Fibroblast of skin of left quadriceps (primary cell): ENCODE data around the gene DYRK2.
A peak's percentile ranks its signal among the peaks of the same experiment; 100 is the strongest.
"Not testable (repeated sequence)": the region's sequence is repeated elsewhere in the genome, so short reads cannot be mapped to it uniquely, and the experiment has no call there.

Source experiments
- DNase-seq, 2 experiments: peaks; one replicate each; pipeline ENCODE4 v3.0.0-alpha.2; 2013; ENCODE audit warnings: low read depth in 2 of 2

DYRK2 gene

DNA sequence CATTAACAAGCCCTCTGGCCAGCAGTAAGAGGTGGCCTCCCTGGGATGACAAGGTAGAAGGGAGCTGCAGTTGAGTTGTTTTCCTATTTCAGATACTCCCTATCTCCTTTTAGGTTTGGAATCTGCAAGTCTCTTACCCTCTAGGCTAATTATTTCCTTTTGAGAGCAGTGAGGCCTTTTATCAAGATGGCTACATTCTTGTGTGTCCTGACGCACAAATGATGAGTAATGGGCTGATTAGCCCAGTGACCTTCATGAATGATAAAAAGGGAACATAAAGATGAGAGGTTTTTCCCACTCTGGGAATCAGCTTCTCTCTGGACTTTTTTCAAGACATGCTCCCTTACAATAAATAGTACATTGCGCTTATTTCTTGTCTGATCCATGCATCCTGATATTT lies 22.9 kb downstream of the DYRK2 start:
- DNase-seq: no peak

DNA sequence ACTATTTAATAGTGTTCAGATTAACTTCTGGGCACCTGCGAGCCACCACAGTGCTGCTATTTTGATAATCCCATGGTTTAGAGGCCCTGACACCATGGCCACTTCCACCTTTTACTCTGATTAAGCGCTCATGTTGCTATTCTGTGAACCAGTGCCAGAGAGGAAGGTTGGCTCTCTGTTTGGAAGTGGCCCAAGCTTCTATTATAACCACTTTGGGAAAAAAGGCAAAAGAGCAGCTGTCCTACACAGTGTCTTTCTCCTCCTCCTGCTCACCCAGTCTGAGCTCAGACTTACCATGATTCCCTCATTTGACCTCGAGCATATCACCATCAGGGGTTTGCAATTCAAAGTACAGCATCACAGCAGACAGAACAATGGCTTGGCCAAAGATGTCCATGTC lies 23.3 kb downstream of the DYRK2 start:
- no peak for DNase-seq

DNA sequence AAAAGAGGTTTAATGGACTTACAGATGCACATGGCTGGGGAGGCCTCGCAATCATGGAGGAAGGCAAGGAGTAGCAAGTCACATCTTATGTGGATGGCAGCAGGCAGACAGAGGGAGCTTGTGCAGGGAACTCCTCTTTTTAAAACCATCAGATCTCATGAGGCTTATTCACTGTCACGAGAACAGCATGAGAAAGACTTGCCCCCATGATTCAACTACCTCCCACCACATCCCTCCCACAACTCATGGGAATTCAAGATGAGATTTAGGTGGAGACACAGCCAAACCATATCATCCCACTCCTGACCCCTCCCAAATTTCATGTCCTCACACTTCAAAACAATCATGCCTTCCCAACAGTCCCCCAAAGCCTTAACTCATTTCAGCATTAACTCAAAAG lies 24.0 kb downstream of the DYRK2 start:
- not testable (repeated sequence) for DNase-seq

DNA sequence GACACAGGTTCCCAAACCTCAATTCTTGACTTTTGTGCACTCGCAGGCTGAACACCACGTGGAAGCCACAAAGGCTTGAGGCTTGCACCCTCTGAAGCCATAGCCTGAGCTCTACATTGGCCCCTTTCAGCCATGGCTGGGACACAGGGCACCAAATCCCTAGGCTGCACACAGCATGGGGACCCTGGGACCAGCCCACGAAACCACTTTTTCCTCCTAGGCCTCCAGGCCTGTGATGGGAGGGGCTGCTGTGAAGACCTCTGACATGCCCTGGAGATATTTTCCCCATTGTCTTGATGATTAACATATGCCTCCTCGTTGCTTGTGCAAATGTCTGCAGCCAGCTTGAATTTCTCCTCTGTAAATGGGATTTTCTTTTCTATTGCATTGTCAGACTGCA lies 25.0 kb downstream of the DYRK2 start:
- DNase-seq: not testable (repeated sequence)

DNA sequence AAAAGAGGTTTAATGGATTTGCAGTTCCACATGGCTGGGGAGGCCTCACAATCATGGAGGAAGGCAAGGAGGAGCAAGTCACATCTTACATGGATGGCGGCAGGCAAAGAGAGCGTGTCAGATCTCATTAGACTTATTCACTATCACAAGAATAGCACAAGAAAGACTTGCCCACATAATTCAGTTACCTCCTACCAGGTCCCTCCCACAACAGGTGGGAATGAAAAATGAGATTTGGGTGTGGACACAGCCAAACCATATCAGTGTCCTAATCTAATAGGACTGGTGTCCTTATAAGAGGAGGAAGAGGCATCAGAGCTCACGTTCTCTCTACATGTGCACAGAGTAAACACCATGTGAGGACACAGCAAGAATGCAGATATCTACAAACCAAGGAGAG lies 25.9 kb downstream of the DYRK2 start:
- no peak for DNase-seq

DNA sequence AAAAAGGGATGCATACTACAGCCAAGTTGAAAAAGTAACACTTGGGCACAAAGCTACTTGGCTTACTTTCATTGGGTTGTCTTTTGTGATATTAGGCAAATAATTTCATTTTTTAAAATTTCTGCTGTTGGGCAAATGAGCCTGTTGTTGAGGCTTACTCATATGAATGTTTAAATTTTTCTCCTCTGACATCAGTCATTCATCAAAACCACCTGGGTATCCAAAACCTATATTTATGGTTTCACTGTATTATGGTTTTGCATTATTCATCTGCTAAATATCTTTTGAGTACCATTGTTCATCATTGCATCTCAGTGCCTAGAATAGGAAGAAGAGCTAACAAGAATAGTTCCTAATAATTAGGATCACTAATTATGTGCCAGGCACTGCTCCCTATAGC lies 28.1 kb downstream of the DYRK2 start:
- no peak for DNase-seq

DNA sequence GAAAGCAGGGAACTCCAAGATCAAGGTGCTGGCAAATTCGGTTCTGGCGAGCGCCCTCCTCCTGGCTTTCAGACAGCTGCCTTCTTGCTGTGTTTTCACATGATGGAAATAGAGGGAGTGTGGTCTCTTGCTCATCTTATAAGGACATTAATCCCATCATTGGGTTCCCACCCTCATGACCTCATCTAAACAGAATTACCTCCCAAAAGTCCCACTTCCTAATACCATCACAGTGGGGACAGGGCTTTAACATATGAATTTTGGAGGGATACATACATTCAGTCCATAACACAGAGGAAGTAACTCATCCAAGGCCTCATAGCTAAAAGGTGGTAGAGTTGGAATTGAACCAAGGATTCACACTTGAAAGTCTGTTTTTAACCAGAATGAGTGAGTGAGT lies 28.6 kb downstream of the DYRK2 start:
- DNase-seq: no peak

DNA sequence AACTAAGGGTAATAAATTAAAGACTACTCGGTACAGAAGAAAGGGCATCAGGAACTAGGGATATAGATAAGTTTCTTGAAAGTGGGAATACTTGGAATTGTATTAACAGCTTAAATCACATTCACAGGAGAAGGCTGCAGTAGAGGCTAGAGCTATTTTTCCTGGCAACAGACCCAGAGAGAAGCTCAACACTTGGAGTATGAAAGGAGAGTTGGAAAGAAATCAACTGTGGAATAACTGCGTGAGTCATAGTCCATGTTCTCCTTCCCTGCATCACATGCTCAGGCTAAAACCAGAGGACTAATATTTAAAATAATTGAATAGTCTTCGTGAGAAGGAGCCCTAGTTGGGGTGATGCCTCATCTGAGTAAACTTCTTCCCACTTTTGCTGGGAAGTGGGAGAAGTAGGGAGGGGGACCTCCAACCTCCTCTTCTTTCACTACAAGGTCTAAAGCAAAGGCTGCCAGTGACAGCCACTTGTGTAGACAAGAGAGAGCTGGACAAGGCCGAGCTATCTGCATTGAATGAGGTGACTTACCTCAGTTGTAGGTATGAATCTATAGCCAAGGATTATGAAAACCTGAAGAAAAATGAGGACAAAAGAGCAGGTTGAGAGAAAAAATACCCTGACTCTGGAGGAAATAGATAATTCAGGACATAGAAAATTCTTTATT lies 32.7 kb downstream of the DYRK2 start:
- peak; percentile 94 for DNase-seq

DNA sequence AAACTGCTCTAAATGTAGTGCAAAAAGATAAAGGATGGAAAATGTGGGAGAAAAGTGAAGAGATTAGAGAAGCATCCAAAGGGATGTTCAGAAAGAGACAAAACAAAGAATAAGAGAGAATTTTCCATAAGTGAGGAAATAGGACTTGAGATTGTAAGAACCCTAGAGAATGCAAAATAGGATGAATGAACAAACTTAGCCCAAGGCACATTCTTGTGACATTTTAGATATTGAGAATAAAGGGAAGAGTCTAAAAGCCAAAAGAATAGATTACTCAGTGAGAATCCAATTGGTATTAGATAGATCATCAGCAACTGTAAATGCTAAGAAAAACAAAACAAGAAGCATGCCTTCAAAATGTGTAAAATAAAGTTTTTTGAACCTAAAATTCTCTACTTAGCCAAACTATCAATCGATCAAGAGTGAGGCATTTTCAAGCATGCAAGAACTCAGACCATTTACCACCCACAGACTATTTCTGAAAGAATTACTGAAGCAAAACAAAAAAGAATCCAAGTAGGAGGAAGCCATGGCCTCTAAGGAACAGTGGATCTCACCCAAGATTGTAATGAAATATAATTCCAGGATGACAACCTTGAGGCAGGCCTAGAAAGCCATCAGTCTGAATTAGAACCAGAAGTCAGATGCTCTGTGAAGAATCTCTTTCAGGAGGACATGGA lies 33.5 kb downstream of the DYRK2 start:
- DNase-seq: no peak

DNA sequence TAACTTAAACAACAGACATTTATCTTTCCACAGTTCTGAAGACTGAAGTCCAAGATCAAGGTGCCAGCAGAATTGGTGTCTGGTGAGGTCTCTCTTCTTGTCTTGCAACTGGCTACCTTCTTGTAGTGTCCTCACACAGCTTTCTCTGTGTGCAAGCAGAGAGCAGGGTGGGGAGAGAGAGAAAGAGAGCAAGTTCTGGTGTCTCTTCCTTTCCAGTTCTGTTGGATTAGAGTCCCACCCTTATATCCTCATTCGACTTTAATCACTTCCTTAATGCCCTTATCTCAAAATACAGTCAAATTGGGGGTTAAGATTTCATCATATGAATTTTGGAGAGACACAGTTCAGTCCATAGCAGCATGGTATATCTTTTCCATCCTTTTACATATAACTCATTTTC lies 40.8 kb downstream of the DYRK2 start:
- no peak for DNase-seq

DNA sequence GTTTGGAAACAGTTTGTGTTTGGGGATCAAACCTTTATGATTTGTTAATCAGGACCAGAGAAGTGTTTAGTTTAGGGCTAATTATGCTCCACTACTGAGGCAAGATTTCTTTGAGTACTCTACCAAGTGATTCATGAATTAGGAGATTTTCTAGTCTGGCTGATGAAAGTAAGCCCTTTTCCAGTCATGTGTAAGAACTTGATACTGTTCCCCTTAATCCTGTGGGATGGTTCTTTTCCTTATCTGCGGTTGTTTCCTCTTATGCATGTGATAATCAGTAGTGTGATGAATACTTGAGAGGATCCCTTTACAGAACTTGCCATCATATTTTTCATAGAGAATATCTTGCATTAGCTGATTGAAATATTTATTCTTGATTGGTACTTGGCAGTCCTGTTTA lies 42.1 kb downstream of the DYRK2 start:
- DNase-seq: no peak

DNA sequence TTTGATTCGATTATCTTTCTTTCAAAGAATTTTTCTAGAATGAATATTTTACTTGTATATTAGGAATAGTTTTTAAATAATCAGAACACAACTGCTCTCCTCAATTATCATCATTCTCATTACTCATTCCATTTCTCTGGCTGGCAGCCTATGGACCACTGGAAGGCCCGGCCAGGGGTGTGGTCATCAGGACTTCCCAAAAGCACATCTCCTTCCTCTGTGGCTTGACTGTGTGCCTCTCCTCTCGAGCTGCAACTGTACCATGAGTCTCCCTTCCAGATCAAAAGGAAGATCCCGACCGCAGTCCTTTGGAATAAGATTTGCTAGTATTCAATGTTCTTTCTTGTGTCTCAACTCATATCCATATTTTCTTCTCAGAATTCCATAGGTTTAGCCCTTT lies 42.7 kb downstream of the DYRK2 start:
- no peak for DNase-seq

DNA sequence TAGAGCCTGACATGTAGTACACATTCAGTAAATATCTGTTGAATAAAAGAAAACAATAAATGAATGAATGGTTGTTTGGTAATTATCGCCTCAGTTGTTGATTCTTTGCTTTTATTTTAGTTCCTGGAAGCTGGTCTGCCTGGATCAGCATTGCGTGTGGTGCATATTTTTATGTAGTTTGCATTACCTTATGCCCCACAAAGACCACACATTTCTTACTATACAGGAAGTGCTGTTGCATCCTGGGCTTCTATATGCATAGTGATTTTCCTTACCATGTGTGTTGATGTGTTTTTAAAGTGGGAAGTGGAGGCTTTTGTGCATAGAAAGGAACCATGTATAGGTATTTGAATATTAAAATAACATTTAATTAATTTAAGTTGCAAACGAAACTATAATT lies 43.6 kb downstream of the DYRK2 start:
- no peak for DNase-seq

DNA sequence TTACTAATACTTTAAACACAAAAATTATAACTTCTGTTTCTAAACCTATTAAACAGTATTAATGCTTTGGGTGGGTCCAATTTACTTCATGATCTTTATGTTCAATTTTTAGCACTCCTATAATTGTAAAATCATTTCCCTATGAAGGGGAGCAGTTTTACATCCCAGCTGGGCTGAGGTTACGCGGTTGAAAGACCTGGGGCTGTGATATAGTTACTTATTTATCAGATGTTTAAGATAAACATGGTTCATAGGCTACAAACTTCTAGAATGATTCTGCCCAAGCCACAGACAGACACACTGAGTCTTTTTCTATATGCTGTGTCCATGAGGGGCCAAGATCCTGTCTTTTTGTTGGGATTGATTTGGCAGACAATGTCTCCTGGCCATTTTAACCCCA lies 44.4 kb downstream of the DYRK2 start:
- no peak for DNase-seq

DNA sequence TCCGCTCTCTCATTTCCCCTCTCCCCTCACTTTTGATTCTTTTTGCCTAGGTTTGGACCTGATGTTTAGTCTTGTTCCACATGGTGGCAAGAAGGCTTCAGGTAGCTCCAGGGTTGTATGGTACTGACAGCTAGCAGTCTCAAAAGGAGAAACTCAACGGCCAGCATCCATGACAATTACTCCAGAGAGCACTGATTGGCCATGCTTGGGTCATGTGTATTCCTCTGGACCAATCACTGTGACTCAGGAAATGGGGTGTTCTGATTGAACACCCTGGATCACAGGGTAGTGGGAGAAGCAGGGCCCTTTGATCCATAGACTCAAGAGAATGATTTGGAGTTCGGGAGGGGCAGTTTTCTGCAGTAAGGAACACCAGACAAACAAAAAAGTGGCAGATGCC lies 45.3 kb downstream of the DYRK2 start:
- no peak for DNase-seq

DNA sequence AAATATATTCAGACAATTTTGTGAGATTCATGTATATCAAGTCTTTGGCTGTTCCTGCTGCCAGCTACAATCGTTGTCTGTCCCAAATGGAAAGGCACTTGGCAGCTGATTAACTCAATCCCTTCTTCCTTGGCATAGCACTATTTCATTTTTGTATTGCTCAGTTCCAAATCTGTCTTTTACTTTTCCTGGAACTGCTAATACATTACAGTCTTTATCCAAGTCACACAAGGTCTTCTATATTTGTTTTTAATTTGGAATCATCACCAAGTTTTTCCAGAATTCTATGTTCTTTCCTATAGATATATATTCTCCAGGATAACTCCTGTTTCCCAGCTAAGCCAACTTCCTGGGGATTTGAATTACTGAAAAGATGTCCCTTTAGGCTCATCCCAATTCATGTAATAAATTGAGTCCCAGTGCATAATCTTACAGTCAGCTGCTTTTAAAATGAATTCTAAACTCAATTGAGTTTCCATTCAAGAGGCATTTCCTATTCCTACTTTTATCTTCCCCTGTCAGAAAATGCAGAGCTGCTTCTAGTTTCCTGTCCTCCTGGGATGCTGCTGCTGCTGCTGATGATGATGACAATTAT lies 45.9 kb downstream of the DYRK2 start:
- DNase-seq: no peak

DNA sequence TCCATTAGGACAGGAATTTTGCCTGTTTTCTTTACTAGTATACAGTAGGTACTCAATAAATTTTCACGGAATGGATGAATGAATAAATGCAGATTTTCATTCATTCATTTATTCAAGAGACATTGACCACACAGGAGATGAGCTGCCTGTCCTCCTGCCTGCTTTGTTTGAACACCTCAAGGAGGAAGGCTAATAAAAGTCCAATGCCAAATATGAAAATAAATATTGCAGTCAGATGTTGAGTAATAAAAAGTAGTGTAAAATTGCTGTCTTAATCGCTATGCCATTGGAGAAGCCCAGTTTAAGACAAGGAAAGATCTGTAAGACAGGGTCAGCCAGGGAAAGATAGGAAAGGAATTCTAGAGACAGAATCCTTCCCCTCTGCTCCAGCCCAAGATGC lies 47.4 kb downstream of the DYRK2 start:
- no peak for DNase-seq

DNA sequence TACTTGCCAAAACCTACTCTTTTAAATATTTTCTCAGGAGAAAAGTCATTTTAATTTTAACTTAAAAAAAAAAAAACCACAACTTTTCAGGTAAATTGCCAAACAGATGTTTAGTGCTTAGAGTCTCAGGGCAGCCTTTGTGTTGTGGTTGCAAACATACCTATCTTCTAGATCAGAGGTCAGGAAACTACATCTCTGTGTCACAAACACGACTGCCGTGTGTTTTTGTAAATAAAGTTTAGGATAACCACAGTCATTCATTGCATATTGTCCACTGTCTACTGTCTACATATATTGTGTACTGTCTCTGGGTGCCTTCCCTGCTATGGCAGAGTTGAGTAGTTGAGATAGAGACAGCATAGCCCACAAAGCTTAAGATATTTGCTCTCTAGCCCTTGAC lies 48.9 kb downstream of the DYRK2 start:
- DNase-seq: no peak

DNA sequence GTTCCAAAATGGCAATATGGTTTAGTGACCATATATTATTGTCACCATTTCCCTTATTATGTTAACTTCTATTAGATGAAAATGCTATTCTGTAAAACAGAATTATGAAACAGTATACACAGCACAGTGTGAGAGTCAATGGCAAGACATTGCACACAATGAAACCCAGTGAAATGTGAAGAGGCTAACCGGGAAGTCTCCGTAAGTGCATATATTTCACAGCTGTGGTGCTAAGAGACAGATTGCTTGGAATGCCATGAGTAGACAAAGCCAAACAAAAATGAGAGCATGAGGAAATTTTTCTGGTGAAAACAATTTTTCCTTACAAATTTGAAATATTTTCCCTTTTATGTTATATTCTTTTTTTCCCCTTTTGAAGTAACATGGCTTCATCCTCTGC lies 49.4 kb downstream of the DYRK2 start:
- no peak for DNase-seq

DNA sequence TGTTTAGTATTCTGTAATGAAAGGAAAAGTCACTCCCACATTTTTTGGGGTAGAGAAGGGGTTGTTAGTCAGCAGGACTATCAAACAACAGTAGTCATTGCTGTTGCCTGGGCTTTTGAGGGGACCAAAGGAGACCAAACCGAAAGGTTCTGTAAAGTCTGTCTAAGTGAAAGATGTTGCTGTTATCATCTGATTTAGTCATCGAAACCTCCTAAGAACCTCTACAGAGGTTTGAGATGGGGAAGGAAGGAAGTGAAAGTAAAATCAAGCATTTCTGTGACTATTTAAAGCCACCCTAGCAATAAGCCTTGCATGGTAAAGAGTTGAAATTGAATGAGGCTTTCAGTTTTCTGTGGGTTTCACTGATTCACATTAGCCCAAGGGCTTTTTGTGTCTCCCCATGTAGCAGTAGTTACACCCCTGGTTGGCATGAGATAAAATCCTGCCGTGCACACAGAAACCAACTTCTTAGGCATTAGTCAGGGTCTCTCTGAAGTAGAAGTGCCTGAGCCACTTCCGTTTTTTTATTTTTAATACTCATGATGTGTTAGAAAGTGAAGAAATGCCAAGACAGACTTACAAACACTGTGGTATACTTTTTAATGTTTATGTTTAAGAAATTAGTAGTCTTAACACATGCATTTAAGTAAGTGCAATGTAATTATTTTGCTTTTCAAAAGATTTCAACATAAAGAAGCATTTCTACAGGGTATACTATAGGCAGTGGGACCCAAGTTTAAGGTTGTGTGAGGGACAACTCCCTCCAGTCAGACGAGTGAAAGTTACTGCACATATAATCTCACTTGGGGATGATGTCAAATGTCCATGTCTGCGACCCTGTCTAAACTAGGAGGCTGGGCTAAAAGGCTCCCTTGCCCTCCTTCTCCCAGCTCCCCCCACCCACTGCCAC lies 50.4 kb downstream of the DYRK2 start:
- DNase-seq: no peak

DNA sequence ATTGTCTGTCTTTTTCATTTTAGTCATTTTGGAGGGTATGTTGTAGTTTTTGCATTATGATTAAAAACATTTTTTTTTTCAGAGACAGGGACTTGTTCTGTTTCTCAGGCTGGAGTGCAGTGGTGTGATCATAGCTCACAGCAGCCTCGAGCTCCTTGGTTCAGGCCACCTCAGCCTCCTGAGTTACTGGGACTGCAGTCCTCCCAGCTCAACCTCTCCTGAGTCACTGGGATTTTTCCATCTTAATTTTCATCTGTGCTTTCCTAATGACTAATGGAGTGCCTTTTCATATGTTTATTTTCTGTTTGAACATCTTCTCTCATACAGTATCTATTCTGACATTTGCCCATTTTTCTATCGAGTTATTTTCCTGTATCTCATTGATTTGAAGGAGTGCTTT lies 52.6 kb downstream of the DYRK2 start:
- DNase-seq: no peak

DNA sequence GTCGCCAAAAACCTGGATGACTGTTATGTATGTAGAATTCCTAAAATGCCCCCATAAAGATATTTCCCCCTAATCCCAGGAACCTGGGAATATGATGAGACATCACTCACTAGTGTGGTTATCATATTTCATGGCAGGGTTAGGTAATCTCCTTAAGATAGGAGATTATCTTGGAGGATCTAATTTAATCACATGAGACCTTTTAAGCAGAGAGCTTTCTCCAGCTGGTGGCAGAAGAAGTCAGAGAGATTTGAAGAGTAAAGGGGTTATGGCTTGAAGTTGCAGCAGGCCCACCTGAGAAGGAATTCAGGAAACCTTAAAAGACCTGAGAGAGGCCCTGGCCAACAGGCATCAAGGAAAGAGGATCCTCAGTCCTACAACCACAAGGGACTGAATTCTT lies 53.6 kb downstream of the DYRK2 start:
- no peak for DNase-seq
